HS-5 (cell line): ENCODE measurements around the gene RIMBP2.
"Not testable (repeated sequence)": the region's sequence is repeated elsewhere in the genome, so short reads cannot be mapped to it uniquely, and the experiment has no call there.

Source experiments
- DNase-seq: peaks from one replicate; pipeline ENCODE4 v3.0.0-alpha.2; 2012; ENCODE audit warnings: low read depth

The RIMBP2 gene

DNA sequence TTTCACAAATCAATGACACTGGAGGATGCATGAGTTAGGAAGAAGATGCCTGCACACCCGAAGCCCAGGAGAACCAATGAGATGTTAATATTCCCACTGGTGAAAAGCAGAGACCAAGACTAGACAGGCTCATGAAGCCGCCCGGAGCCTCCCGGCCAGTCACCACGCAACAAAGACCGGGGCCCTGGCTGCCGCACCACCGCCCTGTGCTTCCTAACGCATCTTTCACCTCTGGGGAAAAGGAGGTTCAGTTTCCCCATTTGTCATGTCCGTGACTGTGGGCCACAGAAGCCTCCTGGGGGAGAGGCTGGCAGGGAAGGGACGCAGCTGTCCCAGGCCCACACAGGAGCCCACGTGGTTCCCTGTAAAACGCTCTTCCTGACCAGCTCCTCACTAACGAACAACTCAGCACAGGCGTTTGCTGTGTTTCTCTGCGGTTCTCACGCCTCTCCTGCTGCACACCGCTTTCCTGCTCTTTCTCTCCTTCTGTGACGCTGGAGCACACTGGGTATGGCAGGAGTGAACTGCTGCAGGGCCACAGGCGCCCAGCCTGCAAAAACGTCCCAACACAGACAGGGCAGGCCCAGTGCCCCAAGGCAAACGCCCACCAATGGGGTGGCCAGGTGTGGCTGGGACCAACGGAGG lies 10.8 kb downstream of the RIMBP2 start:
- DNase-seq: no peak

- no peak for DNase-seq
Observed at GRCh38 chr12:130704606-130705005, 11.5 kb downstream of the RIMBP2 start.

GRCh38 chr12:130703733-130704375 lies 12.2 kb downstream of the RIMBP2 start:
- DNase-seq: no peak

GRCh38 chr12:130702966-130703732 lies 12.9 kb downstream of the RIMBP2 start:
- DNase-seq: no peak

DNA sequence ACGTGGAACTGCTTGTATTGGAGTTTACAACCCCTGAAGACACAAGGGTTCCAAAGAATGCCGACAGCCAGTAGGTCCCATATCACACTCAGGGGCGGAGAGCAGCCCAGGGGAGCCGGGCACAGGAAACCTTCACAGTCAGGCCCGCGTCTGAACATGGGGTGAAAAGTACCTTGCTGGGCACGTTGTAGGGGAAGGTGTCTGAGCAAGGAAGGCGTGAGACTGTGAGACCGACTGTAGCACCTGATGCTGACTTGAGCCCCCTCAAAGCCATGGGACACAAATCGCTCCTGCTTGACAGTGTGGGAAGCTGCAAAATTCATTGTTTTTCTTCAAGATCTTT lies 14.7 kb downstream of the RIMBP2 start:
- DNase-seq: no peak

DNA sequence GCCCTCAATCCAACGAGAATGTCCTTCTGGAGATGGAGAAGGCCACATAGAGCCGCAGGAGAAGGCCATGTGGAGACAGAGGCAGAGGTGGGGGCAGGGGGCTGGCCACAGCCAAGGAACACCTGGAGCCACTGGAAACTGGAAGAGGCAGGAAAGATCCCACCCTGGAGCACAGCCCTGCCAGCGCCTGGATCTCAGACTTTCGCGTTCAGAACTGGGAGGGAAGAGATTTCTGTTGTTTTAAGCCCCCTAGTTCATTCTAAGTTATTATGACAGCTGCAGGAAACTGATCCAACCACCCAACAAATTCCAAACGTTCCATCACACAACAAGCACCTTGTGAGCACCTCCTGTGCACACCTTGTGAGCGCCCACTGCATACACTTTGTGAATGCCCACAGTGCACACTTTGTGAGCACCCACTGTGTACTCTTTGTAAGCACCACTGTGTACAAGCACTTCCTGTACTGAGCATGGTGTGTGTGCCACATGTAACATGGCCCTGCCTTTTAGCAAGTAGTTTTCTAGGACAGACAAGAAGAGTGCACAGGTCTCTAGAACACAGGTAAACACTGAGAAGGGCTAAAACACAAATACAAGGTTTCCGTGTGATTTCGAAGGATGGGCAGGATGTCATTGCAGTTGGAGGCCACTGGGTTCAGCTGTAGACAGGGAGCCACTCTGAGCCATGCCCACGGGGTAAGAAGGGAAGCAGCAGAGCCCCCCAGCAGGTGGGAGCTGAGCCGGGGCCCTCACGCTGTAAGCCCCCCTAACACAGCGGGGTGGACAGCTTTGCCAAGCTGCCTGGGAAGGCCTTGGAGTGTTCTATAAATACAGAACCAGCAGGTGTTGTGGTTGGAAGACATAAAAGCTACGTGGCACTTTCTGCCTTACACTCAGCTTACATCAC lies 15.4 kb downstream of the RIMBP2 start:
- DNase-seq: no peak

DNA sequence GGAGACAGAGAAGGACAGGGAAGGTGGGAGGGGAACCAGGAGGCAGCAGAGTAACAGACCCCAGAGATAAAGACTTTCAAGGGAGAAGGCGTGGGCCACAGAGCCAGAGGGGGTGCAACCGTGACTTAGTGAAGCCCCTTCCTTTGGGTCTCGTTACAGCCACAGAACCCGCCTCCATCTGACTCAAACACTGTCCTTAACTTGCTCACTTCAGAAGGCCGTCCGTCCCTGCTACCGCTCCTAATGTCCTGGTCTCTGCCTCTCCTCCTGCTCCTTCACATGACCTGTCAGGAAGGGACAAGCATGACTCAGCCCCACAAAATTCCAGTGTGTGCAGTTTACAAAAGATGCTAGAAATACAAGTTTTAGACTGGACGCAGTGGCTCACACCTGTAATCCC lies 18.0 kb downstream of the RIMBP2 start:
- no peak for DNase-seq

DNA sequence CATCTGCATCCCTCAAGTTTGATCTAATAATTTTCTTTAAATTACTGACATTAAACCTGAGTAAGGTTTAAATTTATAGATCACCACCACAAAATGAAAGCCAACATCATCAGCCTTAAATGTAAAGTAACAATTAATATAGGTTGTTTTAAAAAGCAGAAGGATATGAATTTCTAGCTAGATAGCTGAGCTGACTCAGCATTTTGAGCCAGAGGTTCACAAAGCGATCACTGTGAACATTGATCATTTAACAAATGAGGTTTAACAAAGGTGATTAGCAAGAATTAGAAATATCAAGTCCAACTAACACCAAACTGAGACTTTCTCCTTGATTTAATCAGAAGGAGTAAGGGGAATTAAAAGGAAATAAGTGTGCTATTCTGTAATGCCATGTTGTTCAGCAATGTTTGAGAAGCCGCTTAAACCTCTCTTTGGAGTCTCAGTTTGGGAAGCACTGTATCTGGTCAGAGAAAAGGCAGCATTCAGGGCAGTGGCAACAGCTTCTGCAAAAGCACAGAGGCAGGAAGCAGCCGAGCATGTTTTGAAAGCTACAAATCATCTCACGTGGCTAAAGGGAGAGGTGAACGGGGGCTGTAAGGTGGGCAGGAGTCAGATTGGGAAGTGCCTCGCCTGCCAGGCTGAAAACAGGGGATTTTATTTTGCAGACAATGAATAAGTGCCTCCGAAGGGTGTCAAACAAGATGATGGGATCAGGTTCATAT lies 19.6 kb downstream of the RIMBP2 start:
- no peak for DNase-seq

DNA sequence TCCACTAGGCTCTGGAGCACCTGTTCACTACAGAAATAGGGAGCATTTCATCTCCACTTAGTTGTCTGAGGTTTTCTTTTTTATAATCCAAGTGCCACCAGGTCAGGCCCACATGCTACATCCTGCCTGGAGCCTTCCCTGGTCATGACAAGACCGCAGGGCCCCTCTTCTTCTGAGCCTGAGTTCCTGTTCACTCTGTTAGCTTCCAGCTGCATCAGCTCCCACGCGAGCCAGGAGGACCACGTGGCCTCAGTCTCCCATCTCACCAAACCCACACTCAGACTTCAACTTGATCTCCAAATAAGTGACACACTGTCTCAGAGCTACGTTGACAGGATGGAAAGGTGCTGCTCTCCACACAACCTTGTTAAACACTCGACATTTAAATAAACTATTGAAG lies 21.0 kb downstream of the RIMBP2 start:
- DNase-seq: no peak

GRCh38 chr12:130689408-130690405 lies 26.4 kb downstream of the RIMBP2 start:
- no peak for DNase-seq

DNA sequence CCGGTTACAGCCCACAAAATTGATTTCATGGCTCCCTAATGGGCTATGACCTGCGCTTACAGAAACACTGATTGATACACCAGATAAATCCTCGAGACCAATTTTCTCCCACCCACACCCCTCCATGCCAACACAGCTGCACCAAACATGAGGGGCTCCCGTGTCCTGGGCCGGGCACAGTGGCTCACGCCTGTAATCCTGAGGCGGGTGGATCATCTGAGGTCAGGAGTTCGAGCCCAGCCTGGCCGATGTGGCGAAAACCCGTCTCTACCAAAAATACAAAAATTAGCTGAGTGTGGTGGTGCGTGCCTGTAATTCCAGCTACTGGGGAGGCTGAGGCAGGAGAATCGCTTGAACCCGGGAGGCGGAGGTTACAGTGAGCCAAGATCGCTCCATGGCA lies 27.1 kb downstream of the RIMBP2 start:
- not testable (repeated sequence) for DNase-seq

DNA sequence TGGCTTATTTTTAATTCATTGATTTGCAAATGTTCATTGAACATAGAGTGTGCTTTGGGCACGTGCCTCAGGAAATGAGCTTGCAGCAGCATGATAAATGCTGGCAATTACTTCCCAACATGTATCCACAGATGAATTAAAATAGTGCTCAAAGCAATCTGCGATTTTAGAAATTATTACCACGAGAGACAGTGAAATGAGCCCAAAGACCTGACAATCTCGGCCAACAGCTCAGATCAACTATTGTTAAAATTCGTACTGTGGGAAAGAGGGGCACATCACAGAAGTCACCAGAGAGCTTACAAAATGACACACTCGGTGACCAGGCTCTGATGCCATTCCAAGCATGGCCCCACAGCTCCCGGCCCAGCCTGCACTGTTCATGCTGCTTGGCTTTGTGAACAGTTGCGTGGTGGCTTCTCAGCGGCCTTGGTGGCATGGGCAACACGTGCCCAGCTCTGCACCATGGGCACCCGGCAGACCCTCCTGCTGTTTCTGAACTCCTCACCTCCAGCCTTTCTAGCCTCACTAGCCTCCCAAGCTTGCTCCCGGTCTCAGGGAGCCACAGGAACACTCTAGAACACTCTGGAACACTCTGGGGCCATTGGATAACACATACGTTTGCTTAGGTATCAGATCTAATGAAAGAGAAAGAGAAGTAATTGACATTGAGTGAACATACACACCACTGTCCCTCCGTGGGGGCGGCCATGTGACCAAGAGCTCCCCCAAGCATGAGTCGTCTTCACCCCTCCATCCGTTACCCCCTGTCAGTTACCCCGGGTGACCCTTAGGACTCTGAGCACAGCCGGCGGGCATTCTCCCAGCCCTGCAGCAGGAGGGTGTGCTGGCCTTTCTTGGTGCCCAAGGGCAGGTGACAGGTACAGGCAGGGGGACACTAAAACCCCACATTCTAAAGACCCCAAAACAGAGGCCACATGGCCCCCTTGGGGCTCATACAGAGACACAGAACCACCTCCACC lies 28.0 kb downstream of the RIMBP2 start:
- no peak for DNase-seq

- no peak for DNase-seq
Observed at GRCh38 chr12:130687190-130687589, 28.9 kb downstream of the RIMBP2 start.

DNA sequence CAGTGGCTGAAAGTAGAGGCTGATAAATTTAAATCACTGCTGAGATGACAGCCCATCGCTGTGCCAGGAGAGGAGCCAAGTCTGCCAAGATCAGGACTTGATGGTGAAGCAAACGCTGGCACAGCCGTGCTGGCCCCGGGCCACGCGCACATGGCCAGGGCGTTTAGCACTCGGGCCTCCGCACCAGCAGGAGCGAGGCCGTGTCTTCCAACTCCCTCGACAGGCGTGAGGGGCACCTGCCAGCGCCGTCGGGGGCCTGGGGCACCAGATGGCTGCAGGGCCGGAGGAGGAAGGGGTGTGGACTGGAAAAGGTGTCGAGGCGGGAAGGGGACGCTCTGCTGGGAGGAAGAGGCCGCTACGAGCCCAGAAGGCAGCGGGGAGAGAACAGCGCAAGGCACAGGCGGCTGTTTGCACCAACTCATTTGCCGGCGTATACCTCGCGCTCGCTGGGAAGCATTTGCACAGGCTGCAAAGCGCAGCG lies 29.5 kb downstream of the RIMBP2 start:
- no peak for DNase-seq

DNA sequence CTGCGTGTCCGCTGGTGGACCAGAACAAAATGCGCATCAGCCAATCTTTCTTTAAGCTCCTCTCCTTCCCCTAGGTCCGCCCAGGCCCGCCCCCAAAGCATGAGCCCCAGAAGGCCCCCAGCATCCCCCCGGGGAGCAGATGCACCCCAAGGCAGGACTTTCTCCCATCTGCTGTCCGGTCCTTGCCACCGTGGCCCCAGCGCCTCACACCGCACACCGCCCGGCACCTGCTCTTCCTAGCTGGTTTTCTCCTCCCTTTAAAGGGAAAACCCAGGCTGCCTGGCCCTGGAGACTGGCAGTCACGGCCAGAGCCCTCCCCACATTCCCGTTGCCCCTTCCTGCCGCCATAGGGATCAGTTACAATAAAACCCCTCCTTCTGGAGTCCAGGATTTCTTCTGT lies 30.2 kb downstream of the RIMBP2 start:
- no peak for DNase-seq

DNA sequence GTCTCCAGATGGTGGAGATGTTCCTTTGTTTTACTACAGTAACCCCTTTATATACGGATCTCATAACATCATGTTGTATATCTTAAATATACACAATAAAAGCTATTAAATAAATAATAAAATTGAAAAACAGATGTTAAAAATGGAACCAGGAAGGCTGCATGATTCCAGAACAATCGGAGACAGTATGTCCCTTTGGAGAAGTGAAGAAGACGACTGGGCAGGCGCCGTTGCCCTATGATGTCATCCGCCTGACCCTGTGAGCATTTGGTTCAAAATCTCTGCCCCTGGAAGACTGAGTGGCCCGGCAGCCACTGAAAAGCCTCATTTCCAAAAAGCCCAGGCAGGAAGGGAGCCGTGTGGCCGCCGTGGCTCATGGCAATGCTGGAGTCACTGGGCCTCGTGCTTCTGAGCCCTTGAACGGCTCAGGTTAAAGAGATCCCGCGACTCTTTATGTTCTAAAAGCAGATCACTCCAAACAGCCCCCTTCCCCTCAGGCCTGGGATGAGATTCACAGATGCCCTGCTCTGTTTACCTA lies 30.8 kb downstream of the RIMBP2 start:
- DNase-seq: no peak

DNA sequence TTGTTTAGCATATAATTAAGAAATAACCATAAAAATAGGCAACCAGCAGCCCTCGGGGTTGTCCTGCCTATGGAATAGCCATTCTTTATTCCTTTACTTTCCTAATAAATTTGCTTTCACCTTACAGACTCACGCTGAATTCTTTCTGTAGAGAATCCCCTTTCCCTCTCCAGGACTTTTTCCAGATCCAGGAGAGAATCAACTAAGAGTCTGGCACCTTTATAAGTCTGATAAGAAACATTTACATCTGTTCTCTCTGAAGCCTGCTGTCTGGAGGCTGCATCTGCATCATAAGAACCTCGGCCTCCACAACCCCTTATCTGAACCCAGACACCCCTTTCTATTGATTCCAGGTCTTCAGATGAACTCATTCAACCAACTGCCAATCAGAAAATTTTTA lies 32.3 kb downstream of the RIMBP2 start:
- DNase-seq: no peak

- no peak for DNase-seq
Observed at GRCh38 chr12:130683080-130683479, 33.0 kb downstream of the RIMBP2 start.
